CD4-positive, alpha-beta T cell (primary cell): ENCODE data around the gene FAM193B. TPM values are rescaled to one million over a fixed set of nuclear protein-coding genes. Genes with fewer than 3 reads are reported as not detected.

Experiments
- ATAC-seq: fragments of 200-7000 bp; cut with Tn5 transposase; one replicate; pipeline ENCODE4 v1.10.0; 2022; ENCODE audit warnings: mild to moderate bottlenecking; ENCODE audit not compliant: poor library complexity
- CTCF ChIA-PET: fragments of 350-600 bp; sonication (Branson Sonifier 250); formaldehyde crosslinking; loops from one replicate; lab custom pipeline; 2021; ENCODE audit warnings: antibody characterized with exemption, inconsistent platforms; lab: Charles Lee
- POLR2A ChIA-PET: fragments of 350-600 bp; sonication (Branson Sonifier 250); formaldehyde crosslinking; loops from one replicate; lab custom pipeline; 2021; ENCODE audit warnings: antibody characterized with exemption, inconsistent platforms; lab: Charles Lee
- DNase-seq, 14 experiments: peaks; one replicate each; pipeline ENCODE4 v3.0.0-alpha.2; 2013 to 2020; ENCODE audit warnings: mixed read lengths in 2 of 14
- H3K27ac ChIP-seq, 2 donors: one replicate each; pipeline versions ENCODE4 v1.5.1 to v1.7.0; 2013; ENCODE audit warnings: low read length in 2 of 2, low read depth in 1 of 2, mild to moderate bottlenecking in 1 of 2
- H3K27me3 ChIP-seq, 2 experiments: 1 replicate in 1 of 2; 2 replicates in 1 of 2; pipeline versions ENCODE4 v1.6.1 to v1.7.0; 2013; ENCODE audit warnings: low read length in 2 of 2, control low read depth in 1 of 2, mild to moderate bottlenecking in 1 of 2, moderate library complexity in 1 of 2; ENCODE audit not compliant: insufficient read depth in 2 of 2, control insufficient read depth in 1 of 2
- H3K36me3 ChIP-seq: one replicate; pipeline ENCODE4 v1.6.1; 2013; ENCODE audit warnings: low read length, control low read depth; ENCODE audit not compliant: insufficient read depth
- H3K4me1 ChIP-seq: one replicate; pipeline ENCODE4 v1.6.1; 2013; ENCODE audit warnings: low read length, control low read depth; ENCODE audit not compliant: insufficient read depth
- H3K4me3 ChIP-seq: one replicate; pipeline ENCODE4 v1.5.1; 2013; ENCODE audit warnings: mild to moderate bottlenecking, low read length, moderate library complexity
- H3K9me3 ChIP-seq, 2 experiments: 1 replicate in 1 of 2; 2 replicates in 1 of 2; pipeline versions ENCODE4 v1.6.1 to v1.7.0; 2013; ENCODE audit warnings: low read length in 2 of 2, mild to moderate bottlenecking in 2 of 2, control low read depth in 1 of 2, moderate library complexity in 1 of 2; ENCODE audit not compliant: control insufficient read depth in 1 of 2, insufficient read depth in 1 of 2
- H3K27ac Mint-ChIP-seq: one replicate; pipeline ENCODE4 v1.8.0; 2020; ENCODE audit warnings: mixed read lengths
- H3K27me3 Mint-ChIP-seq: one replicate; pipeline ENCODE4 v1.8.0; 2021; ENCODE audit warnings: mixed read lengths
- H3K36me3 Mint-ChIP-seq: one replicate; pipeline ENCODE4 v1.8.0; 2021; ENCODE audit warnings: low read depth, mixed read lengths
- H3K4me1 Mint-ChIP-seq: one replicate; pipeline ENCODE4 v1.8.0; 2021; ENCODE audit warnings: low read depth, mixed read lengths
- H3K4me3 Mint-ChIP-seq: one replicate; pipeline ENCODE4 v1.8.0; 2020; ENCODE audit warnings: mild to moderate bottlenecking, mixed read lengths
- H3K9me3 Mint-ChIP-seq: one replicate; pipeline ENCODE4 v1.8.0; 2020; ENCODE audit warnings: mixed read lengths
- intact Hi-C, 2 experiments: fragments of 100-400 bp; cut with DNase I in 1 of 2; cut with micrococcal nuclease in 1 of 2; formaldehyde crosslinking; loops; one replicate each; pipeline versions ENCODE4 v1.15.1 to v1.9.0; 2023 to 2025; cut with DNase I, micrococcal nuclease
- total RNA-seq, 174 experiments: library from RNA in 2 of 174; stranded (reverse) in 2 of 174; gene quantifications; one replicate each; pipeline ENCODE4 v1.2.3 and lab custom pipeline; 2021 to 2026
- TF ChIP-seq, protein P1 (sequence below): fragments of 200-600 bp; IDR thresholded peaks from one replicate; pipeline ENCODE4 v1.8.0; 2022; ENCODE audit warnings: antibody characterized with exemption, mild to moderate bottlenecking

The FAM193B gene
- total RNA-seq, 2 experiments from 2014 or later: 150 to 155 TPM

DNA sequence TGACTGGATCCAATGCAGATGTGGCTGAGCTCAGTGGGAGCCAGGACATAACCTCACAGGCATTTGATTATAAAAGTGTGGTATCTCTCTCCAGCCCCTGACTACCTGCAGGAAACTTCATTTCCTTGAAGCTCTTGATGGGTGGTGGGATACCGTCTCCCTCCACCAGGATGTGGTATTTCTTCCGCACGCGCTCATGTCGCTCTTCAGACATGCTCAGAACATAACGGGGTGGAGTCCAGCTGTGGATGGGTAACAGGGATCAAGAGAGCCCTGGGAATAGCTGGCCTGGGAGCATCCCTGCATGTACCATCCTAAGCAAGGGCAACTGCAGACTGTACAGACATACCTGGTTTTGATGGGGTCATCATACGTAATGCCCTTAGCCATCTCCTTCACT lies 38.8 kb downstream of the FAM193B start:
- H3K9me3 ChIP-seq: no peaks in the 10 kb centered on the region
- Mint-ChIP-seq H3K36me3 (peaks cover 68% of the 10 kb centered on the region), H3K4me1 (peaks cover 33% of the 10 kb centered on the region), H3K9me3 (no peaks in the 10 kb centered on the region), H3K27ac (peak overlapping the region; percentile 62), H3K4me3 (peak overlapping the region; percentile 93), H3K27me3 (no peaks in the 10 kb centered on the region)
- CTCF ChIA-PET: interaction anchor here (1.4 kb wide), 1 partner anchor 125 kb away, joined by 3 read pairs; no protein-coding TSS in a partner anchor
- DNase-seq: no peak
- H3K36me3 ChIP-seq: peaks cover 59% of the 10 kb centered on the region
- H3K4me3 ChIP-seq: peak overlapping the region; percentile 72
- no peak for ATAC-seq
- TF ChIP-seq, protein P1, sequence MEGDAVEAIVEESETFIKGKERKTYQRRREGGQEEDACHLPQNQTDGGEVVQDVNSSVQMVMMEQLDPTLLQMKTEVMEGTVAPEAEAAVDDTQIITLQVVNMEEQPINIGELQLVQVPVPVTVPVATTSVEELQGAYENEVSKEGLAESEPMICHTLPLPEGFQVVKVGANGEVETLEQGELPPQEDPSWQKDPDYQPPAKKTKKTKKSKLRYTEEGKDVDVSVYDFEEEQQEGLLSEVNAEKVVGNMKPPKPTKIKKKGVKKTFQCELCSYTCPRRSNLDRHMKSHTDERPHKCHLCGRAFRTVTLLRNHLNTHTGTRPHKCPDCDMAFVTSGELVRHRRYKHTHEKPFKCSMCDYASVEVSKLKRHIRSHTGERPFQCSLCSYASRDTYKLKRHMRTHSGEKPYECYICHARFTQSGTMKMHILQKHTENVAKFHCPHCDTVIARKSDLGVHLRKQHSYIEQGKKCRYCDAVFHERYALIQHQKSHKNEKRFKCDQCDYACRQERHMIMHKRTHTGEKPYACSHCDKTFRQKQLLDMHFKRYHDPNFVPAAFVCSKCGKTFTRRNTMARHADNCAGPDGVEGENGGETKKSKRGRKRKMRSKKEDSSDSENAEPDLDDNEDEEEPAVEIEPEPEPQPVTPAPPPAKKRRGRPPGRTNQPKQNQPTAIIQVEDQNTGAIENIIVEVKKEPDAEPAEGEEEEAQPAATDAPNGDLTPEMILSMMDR: no peak
- POLR2A ChIA-PET: interaction anchor here (1.0 to 1.3 kb wide), 3 partner anchors 18 to 125 kb away, joined by 4 to 5 read pairs (median 4); partner anchors contain the start of genes B4GALT7 and PDLIM7
- H3K27me3 ChIP-seq: no peaks in the 10 kb centered on the region
- peaks cover 42% of the 10 kb centered on the region for H3K4me1 ChIP-seq
- intact Hi-C loops: loop anchor here in 1 of 2 experiments (5.0 kb wide), 1 partner anchor 203 kb away; the partner anchor contains the start of gene MXD3
- no peak overlapping the region for H3K27ac ChIP-seq

DNA sequence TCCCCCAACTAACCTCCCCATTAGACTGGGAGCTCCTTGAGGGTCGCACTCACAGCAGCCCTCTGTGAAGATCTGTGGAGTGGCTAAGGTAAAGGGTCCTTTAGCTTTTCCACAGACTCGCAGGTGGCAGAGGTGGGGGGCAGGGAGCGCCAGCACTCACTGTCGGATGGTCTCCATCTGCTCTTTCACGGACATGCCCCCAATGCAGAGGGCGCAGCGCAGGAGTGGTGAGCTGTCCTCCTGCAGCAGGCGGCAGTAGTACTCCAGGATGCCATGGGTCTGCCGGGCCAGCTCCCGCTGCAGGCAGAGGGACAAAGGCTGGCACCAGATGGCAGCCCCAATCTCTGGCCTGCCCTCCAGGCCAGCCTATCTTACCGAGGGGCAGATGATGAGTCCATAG lies 39.8 kb downstream of the FAM193B start:
- Mint-ChIP-seq H3K4me1 (peaks cover 23% of the 10 kb centered on the region), H3K9me3 (no peaks in the 10 kb centered on the region), H3K36me3 (peaks cover 64% of the 10 kb centered on the region), H3K27ac (no peak overlapping the region), H3K27me3 (no peaks in the 10 kb centered on the region), H3K4me3 (peak overlapping the region; percentile 93)
- TF ChIP-seq, protein P1: no peak
- Histone ChIP-seq H3K9me3 (no peaks in the 10 kb centered on the region), H3K27ac (no peak overlapping the region), H3K36me3 (peaks cover 56% of the 10 kb centered on the region), H3K4me1 (peaks cover 47% of the 10 kb centered on the region), H3K4me3 (no peak overlapping the region), H3K27me3 (no peaks in the 10 kb centered on the region)
- ChIA-PET POLR2A (no interaction called here), CTCF (no interaction called here)
- intact Hi-C loops: no loop called here
- DNase-seq (no peak), ATAC-seq (no peak)

DNA sequence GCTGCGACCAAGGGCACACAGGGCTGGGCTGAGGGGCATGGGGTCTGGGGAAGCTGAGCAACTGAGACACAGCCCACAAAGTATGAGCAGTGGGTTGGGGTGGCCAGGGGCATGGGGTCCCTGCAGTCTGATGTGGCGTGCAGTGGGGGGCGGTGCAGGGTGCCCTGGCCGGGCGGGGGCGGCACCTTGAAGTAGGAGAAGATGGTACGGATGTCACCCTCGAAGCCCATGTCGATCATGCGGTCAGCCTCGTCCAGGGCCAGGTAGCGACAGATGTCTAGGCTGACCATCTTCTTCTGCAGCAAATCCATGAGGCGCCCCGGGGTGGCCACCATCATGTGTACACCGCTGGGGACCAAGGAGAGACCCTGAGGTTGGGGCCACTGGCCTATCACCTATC lies 40.9 kb downstream of the FAM193B start:
- ATAC-seq: no peak

More for the DNA sequence above, 40.9 kb downstream of the FAM193B start:
- Histone ChIP-seq H3K4me1 (peaks cover 44% of the 10 kb centered on the region), H3K27ac (no peak overlapping the region), H3K4me3 (no peak overlapping the region), H3K27me3 (no peaks in the 10 kb centered on the region), H3K36me3 (peaks cover 56% of the 10 kb centered on the region), H3K9me3 (no peaks in the 10 kb centered on the region)
- no peaks in the 10 kb centered on the region for H3K27me3 Mint-ChIP-seq
- peaks cover 20% of the 10 kb centered on the region for H3K4me1 Mint-ChIP-seq
- peak overlapping the region; percentile 38 for H3K4me3 Mint-ChIP-seq
- no peak for DNase-seq
- no peaks in the 10 kb centered on the region for H3K9me3 Mint-ChIP-seq
- POLR2A ChIA-PET: no interaction called here
- H3K27ac Mint-ChIP-seq: no peak overlapping the region
- H3K36me3 Mint-ChIP-seq: peaks cover 62% of the 10 kb centered on the region
- CTCF ChIA-PET: no interaction called here
- TF ChIP-seq, protein P1: no peak
- intact Hi-C loops: no loop called here
